Measurements from ENCODE around the gene ATP2B3.
"Not testable (repeated sequence)": the region's sequence is repeated elsewhere in the genome, so short reads cannot be mapped to it uniquely, and the experiment has no call there.

The ATP2B3 gene

DNA sequence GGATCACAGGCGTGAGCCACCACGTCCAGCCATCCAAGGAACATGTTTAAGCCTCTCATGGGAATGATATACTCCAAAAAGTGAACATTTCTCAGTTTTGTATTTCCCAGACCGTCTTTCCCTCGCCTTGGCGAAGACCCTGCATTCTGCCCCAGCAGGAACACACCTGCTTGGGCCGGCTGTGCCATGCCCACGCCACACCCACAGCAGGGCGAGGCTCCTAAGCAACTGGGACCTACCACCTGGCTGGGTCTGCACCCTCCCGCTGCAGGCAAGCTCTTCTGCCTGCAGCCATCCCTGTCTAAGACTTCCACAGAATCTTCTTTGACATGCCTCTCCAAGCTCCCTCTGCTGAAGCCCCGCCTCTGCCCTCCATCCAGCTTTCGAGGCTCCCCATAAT, 77.9 kb downstream of the ATP2B3 start:
- DNase-seq (ENCODE audit: low spot score), result no peak

DNA sequence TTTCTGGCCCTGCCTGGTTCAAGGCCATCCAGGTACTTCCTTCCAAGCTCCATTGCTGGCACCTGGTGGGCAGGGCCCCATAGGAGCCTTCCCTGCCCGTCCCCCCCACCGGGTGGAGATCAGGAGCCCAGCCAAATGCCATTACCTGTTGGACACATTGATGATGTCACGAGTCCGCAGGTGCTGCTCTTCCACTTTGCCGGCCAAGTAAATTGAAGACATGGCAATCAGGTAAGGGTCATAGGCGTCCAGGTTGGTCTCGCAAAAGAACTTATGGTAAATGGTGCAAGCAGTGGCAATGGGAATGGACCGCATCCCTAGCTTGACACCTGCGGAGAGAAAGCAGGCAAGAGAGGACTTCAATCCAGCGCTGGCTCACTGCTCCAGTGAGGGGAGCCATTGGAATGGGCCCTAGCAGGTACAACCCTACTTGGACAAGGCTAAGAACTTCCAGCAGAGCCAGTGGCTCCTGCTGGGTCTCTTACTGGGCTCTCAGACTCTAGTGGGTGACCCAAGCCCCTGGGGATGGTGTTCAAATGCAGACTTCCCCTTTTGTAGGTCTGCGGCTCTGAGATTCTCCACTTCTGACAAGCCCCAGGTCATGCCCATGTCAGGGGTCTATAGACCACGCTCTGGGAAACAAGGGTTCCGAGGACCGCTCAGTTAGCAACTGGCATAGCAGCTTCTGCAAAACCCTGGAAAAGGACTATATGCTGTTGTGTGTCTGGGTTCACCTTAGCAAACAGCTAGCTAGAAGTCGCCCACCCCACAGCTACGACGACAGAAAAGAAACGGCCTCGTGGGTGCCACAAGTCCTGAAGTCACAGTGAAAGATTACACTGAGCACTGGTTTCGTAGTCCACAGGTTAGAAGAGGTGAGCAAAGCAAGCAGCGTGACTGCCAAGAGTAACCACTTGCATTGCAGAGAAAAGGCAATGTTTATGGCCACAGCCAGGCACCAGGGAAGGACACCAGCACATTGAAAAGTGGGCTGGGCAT, 78.7 kb downstream of the ATP2B3 start:
- no peak for DNase-seq (ENCODE audit: low spot score)

DNA sequence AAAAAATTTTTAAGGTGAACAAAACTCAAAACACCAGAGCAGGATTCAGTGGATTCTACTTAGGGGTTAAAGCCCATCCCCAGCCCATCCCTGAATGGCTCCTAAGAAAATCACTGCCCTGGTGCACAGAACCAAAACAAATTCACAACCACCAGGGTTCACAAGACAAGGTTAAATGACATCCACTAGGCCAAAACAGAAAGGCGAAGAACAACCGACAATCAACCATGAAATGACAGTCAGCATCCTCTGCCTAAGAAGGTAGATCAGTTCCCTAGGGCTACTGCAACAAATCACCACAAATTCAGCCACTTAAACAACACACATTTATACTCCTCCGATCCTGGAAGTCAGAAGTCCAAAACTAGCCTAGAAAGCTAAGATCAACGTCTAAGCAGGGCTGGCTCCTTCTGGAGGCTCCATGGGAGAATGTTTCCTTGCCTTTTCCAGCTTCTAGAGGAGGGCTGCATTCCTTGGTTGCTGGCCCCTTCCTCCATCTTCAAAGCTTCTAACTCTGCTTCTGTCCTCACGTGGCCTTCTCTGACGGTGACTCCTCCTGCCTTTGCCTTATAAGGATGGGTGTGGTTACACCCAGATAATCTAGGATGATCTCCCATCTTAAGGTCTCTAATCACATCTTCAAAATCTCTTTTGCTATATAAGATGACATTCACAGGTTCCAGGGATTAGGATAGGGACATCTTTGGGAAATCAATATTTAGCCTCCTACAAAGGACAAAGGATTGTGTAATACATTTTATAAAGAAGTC, 79.7 kb downstream of the ATP2B3 start:
- DNase-seq (ENCODE audit: low spot score), result no peak

DNA sequence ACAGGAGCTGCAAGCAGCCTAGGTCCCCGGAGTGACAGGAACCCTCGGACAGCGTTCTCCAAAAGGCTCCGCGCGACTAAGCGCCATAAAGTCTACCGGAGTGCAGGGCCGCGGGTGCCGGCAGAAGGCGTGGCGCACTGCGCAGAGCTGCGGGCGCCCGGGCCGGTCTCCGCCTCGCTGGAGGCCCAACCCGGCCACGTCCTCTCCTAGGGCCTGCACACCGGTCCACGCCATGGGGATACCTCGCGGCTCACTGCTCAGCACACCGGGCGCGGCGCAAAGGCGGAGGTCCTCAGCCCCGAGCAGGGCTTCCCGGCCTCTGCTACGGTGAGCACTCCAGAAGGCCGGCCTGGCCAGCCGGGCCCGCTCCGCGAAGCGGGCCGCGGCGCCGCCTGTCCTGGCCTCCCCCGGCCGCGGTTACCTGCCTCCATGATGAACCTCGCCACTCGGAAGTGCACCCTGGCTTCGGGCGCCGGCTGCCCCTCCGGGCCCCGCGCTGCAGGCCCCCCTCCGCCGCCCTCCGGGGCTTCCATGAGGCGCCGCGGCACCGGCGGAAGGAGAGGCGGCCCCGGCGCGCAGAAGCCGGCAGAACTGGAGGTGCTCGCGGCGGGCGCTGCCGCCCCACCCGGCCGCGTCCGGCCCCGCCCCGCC, 81.2 kb downstream of the ATP2B3 start, which contains the start of gene CCNQ:
TSS of gene CCNQ (minus strand) at position 599 of the 651 bp plus-strand sequence. CDS start at position 533, 66 bp downstream.
- DNase-seq (ENCODE audit: low spot score), result no peak

DNA sequence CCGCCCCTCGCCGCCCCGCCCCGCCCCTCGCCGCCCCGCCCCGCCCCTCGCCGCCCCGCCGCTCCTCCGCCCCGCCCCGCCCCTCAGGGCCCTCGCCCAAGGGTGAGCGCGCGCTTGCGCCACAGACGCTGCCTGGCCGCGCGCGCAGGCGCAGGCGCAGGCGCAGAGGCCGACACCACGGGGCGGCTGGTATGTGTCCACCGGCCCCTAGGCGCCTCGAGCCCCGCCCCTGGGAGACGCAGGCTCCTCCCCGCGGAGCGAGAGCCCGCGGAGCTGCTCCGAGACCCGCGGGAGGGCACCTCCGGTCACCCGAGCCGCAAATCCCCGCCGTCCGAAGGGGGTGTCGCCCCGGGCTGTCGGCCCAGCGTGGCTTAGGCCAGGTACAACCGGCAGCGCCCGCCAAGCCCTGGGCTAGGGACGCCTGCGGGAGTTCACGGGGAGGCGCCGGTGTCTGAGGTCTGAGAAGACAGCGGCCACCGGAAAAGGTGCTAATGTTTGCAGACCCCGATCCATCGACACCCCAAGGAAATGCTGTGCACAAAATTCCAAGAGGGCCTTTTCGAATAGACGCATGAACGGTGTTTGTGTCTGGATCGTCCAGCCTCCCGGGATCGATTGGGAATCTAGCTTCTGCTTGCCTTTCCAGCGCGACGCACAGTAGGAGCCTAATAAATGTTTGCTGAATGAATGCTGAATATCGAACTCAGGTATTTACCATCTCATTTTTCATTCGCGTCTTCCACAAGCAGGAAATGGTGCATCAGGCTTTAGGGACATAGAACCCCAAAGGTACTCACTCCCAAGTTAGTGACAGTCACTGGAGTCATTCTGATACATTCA, 82.0 kb downstream of the ATP2B3 start:
- DNase-seq (ENCODE audit: low spot score), result peak; percentile 84

DNA sequence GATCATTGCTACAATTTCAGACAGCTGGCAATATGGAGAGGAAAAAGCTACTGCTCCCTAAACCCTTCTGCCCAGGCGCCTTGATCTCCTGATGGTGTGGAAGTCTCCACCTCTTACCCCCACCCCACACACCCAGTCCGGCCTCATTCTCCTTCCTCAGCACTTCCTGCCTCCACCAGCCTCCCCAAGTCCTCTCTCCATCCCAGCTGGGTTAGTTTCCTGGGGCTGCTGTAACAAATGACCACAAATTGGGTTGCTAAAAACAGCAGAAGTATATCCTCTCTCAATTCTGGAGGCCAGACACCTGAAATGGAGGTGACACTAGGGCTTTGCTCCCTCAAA, 82.6 kb downstream of the ATP2B3 start:
- DNase-seq (ENCODE audit: low spot score), result no peak

DNA sequence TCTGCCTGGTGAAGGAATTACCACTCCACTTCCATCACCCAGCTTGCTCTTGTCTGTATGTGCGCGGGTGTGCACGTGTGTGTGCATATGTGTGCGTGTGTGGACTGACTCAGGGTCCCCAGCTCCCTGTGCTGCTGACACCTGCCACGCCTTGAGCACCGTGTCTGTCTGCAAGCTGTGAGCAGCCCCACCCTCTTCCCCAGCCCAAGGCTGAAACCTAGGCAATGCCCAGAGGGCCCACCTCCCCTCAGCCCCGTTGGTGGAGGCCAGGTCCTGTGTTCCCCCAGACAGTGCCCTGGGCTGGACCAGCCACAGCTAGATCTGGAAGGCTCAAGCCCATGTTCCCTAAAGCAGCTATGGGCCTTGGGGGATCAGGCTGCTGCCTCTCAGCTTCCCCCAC, 83.5 kb downstream of the ATP2B3 start:
- DNase-seq (ENCODE audit: low spot score), result no peak

DNA sequence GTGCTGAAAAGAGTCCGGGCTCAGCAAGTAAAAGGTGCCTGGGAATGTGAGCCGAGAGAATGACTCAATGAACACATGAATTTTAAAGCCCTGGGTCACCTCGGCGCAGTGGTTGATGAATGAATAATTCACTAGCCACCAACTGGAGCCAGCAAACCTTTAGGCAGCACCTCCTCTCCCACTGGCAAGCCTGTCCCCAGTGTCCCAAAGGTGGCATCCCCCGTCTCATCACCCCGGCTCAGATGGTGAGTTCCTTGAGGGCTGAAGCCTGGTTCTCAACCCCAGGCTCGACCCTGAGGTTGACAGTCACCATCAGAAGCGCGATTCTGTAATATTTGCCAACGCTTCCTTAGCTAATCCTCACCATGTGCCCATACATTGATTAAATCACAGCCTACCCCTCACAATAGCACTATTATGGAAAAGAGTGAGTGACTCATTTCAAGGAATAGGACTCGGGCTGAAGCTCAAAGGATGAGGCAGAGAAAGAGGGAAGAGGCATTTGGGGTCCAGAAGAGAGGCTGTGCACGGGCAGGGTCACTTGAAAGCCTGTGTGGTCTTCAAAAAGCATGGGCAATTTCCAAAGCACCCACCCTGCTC, 84.2 kb downstream of the ATP2B3 start:
- DNase-seq (ENCODE audit: low spot score), result no peak

DNA sequence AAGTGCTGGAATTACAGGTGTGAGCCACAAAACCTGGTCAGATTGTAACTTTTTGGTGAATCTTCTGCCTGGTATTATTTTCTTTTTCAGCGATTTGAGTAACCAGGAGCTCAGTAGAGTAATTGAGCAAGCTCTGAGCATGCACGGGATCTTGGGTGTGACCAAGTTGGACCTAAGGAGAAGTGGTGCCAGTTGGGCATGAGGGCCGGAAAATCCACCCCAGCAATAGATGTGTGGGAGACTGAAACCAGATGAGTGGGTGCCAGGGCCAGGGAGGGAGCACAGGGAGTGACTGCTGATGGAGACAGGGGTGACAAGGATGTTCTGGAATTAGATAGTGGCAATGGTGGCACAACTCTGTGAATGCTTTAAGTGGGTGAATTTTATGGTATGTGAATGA, 85.2 kb downstream of the ATP2B3 start:
- DNase-seq (ENCODE audit: low spot score), result no peak

DNA sequence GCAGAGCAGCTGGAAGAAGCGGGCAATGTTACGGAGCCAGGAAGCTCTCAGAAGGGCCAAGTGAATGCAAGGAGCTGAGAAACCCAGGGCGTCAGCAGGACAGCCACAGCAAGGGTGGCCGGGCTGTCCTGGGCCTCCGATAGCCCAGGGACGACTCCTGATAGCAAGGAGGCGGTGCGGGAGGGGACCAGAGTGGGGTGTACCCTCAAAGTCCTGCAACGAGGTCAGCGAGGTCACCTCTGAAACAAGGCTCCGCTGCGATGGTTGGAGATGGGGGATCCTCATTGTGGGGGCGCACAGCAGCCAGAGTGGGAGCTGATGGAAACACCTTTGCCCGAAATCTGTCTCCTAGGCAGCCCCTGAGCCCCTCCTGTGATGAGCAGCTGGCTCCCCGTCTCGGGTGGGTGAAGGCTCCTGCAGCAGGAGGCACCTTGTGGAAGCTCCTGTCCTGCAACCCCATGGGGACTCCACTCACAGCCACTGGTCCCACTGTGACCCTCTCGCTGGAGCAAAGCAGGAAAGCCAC, 85.8 kb downstream of the ATP2B3 start:
- DNase-seq (ENCODE audit: low spot score), result no peak

DNA sequence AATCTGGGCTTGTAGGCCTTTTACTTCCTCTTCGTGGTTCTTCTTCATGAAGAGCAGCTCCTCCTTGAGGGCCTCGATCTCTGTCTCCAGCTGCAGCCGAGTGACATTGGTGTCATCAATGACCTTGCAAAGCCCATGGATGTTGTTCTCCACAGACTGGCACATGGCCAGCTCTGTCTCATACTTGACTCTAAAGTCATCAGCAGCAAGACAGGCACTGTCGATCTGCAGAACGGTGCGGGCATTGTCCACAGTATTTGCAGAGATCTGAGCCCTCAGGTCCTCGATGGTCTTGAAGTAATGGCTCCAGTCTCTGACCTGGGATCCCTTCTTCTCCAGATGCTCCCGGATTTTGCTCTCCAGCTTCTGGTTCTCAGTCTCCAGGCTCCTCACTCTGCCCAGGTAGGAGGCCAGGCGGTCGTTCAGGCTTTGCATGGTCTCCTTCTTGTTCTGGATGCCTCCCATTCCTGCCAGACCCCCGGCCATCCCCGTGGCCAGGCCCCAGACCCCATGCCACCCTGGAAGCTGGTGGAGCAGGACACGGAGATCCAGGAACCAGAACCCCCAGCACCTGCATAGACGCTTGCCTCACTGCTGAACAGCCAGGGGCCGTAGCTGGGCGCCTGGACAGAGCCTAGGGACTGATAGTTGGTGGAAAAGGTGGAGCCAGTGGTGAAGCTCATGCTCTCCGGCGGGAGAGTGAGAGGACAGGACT, 87.4 kb downstream of the ATP2B3 start:
- DNase-seq (ENCODE audit: low spot score), result not testable (repeated sequence)

DNA sequence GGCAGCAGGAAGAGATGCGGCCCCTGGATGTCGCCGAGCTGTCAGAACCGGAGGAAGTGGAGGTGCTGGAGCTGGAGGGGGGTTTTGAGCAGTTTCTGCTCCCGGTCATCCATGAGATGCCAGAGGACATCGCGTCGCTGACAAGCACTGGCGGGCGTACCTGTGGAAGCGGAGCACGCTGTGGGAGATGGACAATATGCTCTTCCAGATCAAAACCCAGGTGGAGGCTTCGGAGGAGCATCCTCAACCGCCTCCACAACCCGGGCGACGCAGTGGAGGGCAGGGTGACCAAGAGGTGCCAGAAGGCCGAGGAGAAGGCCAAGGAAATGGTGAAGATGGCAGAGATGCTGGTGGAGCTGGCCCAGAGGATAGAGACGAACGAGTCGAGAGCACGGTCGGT, 89.1 kb downstream of the ATP2B3 start:
- DNase-seq (ENCODE audit: low spot score), result no peak

DNA sequence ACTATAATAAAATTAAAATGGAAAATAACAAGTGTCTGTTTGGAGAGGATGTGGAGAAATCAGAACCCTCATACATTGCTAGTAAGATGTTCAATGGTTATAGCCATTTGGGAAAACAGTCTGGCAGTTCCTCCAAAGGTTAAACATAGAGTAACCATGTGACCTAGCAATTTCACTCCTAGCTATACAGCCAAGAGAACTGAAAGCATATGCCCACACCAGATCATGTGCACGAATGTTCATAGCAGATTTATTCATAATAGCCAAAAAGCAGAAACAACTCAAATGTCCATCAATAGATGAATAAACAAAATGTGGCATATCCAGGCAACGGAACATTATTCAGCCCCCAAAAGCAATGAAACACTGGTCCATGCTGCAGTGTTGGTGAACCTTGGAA, 90.9 kb downstream of the ATP2B3 start:
- DNase-seq (ENCODE audit: low spot score), result no peak

DNA sequence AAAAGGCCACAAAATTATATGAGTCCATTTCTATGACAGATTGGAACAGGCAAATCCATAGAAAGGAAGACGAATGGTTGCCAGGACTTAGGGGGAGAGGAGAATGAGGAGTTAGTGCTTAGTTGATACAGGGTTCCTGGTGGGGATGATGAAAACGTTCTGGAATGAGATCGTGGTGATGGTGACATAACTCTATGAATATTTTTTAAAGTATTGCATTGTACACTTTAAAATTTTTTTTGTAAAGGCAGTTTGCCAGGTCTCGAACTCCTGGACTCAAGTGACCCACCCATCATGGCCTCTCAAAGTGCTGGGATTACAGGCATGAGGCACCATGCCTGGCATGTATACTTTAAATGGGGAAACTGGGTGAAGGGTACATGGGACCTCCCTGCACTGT, 91.4 kb downstream of the ATP2B3 start:
- DNase-seq (ENCODE audit: low spot score), result no peak

DNA sequence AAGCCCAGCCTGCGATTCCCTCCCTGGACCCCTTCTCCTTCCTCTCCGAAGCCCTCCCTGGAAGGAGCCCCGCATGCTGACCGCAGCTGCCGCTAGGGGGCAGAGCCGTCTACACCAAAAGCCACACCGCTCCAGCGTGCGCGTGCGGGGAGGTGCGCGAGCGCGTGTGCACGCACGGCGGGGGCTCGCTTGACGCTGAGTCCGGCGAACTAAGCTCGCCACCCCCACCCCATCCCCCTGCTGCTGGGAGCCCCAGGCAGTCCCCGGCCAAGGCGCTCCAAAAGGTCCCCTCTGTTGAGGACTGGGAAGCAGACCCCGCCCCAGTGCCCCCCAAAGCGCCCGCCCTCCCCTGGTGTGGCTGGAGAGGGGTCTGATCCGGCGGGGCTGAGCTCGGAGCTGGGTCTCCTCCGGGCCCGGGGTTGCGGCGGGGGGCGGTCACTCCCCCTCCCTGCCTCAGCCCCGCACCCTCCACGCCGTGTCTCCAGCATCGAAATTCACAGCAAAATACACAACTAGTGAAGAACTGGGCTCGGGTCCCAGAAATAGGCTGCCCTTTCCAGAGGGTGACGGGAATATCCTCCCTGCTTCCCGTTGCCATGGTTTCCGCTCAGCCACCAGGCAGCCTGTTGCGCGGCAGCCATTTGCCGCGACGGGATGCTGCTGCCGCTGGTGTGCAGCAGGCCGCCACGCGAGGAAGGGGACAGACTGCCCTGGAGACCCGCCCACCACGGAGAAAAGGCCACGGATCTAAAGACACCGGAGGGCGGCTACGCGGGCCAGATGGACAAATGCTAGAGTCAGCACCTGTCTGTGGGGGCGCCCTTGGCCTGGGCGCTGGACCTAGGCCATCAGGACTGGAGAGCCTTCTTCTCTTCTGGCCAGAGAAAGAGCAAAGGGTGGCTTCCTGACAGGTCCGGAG, 92.7 kb downstream of the ATP2B3 start:
- peak; percentile 83 for DNase-seq (ENCODE audit: low spot score)

DNA sequence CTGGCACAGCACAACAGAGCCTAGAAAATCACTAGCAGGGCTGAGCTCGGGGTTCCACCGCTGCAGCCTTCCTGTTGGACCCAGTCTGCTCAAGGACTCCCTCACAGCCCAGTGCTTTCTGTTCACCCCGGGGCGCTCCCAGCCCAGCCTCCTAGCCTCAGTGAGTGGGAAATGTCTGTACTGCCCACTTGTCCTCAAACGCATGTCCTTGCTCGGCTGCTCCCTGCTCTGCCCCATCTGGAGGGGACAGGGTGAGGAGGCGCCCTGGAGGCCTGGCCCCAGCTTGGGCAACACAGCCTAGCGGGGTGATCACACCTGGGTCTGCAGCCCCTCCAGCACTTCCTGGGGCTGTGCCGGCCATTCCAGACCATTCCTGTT, 93.4 kb downstream of the ATP2B3 start:
- DNase-seq (ENCODE audit: low spot score), result no peak

DNA sequence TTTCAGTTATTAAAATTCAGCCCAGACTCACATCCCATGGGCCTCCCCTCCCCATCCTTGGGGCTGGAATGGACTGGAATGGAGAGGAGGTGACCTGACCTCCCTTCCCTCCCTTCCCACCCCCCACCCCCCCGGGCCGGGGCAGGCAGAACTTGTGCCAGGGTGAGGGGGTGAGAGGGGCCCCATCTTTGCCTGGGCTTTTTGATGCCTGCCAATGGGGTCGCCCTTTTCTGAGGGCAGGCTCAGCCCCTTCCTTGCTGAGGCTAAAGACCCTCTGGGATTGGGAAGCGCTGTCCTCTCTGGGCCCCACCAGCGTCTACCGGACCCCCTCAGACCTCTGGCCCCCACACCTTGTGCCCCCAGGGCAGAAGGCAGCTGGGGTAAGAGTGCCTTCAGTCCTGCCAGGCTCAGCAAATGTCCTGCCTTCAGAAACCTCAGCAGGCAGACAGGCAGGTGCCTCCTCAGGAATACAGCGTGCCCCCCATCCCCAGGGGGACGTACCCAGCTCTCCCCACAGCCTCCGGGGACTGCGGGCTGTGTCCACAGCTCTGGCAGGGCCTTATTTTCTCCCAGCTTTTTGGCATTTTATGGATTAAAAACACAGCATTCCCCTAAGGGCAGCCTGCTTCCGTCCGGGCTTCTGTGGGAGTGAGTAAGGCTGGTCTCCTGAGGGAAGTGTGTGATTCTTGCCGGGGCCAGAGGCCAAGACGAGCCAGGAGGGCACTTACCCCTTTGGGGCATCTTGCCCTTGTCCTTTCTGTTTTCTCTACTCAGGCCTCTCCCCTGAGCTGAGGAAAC, 94.1 kb downstream of the ATP2B3 start:
- DNase-seq (ENCODE audit: low spot score), result no peak

DNA sequence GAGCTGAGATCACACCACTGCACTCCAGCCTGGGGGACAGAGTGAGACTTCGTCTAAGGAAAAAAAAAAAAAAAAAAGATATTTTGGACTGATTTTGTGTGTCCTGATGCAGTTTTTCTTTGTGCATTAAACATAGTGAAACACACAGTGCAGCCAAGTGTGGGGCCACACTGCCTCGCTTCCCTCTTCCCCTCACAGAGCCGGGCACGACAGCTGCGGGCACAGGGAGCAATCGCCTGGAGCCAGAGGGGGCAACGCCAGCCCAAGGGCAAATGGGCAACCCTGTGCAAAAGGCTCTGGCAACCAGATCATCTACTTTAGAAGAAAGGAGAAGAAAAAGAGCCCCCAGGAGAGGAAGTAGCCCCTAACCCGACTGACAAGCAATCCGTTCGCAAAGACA, 95.0 kb downstream of the ATP2B3 start:
- DNase-seq (ENCODE audit: low spot score), result no peak

All from Ammon's horn (tissue), 1 donor.